ENCODE results near the gene MTG2. TPM values are rescaled to one million over a fixed set of nuclear protein-coding genes. Genes with fewer than 3 reads are reported as not detected.
"Not testable (repeated sequence)": the region's sequence is repeated elsewhere in the genome, so short reads cannot be mapped to it uniquely, and the experiment has no call there.

Gene MTG2
- total RNA-seq, 1 donor from 2014 or later: 17.5 TPM

DNA sequence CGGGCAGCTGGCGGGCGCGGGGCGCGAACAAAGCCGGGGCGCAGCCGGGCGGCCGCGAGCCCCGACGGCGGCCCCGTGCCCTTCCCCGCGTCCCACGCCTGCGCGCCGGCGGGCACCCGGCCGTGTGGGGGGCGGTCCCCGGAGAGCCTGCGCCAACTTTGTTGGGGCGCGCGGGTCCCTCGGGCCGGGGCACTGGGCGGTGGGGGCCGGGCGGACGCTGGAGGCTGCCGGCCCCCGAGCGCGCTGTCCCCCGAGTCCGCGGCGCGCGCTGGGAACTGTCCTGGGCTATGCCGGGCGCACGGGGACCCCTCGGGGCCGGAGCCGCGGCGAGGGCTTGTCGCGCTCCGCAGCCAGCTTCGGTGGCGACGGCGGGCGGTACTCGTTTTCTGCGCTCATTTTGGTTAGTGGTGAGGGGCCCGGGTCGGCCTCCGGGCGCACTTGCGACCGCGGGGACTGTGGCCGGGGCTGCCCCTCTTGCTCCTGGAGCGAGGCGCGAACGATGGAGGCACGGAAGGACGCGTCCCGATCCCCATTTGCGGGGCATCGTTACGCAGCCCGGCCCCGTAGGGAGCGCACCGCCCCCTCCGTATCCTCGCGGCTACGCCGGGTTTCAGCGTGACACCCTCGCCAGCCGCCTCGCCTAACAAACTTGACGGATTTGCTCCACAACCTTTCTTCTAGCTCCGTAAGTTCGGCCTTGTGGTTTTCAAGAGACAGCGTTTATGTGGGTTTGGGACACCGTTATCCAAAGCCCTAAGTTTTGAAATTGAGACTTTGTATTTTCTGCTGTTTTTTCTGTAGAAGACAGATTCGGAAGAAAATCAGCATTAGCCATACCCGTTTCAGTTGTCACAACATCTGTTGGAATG is 38.6 kb upstream of the MTG2 start:
- no peak for FAIRE-seq
- peak; percentile 55 to 65 for DNase-seq (ENCODE audit: low spot score in 2 of 2)

DNA sequence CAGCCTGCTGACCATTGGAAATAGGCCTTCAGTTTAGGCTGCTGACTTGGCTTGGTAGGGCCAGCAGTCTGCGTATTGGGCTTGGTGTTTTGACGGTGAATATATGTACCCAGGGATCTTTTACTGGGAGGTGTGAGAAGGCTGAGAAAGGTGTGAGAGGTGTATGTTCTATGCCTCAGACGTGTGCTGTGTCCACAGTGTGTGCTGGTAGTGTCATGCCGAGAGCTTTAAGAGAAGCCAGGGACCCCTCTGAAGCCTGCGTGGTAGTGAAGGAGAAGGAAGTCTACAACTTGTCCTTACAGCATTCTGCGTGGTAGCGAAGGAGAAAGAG is 37.2 kb upstream of the MTG2 start:
- FAIRE-seq: no peak
- DNase-seq (ENCODE audit: low spot score in 2 of 2): no peak

- DNase-seq (ENCODE audit: low spot score in 2 of 2) (no peak), FAIRE-seq (no peak)
Measured at GRCh38 chr20:62146019-62146755, 36.6 kb upstream of the MTG2 start.

DNA sequence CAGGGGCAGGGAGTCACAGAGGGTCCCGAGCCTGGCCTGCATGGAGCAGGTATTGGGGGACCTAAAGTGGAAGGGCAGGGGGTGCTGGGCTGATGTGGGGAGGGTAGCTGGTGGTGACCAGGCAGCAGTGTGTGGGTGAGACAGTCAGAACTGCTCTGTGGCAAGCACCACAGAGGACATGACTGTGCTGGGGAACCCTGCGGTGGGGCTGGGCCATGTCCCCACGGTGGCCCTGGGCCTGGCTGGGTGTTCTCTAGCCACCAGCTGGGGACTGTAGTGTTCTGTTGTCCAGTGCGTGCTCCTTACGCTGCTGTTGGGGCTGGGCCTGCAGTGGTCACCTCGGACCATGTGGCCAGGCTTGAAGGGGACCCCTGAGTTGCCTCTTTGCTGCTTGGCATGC is 35.7 kb upstream of the MTG2 start:
- no peak for FAIRE-seq
- DNase-seq (ENCODE audit: low spot score in 2 of 2): no peak

- no peak for DNase-seq (ENCODE audit: low spot score in 2 of 2)
- FAIRE-seq: no peak
Measured at GRCh38 chr20:62147528-62147927, 35.3 kb upstream of the MTG2 start.

DNA sequence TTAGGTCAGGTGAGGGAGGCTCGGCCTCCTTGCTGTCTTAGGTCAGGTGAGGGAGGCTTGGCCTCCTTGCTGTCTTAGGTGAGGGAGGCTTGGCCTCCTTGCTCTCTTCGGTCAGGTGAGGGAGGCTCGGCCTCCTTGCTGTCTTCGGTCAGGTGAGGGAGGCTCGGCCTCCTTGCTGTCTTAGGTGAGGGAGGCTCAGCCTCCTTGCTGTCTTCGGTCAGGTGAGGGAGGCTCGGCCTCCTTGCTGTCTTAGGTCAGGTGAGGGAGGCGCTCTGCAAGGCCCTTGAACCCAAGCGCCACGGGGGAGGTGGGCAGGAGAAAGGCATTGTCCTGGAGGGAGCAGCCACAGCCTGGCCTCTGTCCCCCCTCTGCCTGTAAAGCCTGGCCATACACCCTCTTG is 34.4 kb upstream of the MTG2 start:
- not testable (repeated sequence) for DNase-seq (ENCODE audit: low spot score in 2 of 2); FAIRE-seq

DNA sequence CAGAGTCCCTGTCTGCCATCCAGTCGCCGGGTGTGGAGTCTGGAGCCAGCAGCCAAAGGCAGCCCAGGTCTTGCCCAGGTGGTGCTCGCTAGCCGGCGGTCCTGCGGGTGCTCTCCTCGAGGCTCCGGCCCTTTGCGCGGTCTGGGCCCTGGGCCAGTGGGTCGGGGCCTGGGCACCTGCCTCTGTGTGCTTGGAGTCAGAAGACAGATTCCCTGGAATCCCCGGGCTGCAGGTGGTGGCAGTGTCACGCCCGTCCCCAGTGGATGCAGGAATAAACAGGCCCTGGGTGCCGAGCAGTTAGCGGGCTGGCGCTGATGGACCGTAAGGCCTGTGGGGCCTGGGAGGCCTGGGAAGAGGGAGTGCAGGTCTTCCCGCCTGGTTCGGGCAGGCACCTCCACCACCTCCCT is 33.9 kb upstream of the MTG2 start:
- FAIRE-seq: no peak
- DNase-seq (ENCODE audit: low spot score in 2 of 2): no peak

DNA sequence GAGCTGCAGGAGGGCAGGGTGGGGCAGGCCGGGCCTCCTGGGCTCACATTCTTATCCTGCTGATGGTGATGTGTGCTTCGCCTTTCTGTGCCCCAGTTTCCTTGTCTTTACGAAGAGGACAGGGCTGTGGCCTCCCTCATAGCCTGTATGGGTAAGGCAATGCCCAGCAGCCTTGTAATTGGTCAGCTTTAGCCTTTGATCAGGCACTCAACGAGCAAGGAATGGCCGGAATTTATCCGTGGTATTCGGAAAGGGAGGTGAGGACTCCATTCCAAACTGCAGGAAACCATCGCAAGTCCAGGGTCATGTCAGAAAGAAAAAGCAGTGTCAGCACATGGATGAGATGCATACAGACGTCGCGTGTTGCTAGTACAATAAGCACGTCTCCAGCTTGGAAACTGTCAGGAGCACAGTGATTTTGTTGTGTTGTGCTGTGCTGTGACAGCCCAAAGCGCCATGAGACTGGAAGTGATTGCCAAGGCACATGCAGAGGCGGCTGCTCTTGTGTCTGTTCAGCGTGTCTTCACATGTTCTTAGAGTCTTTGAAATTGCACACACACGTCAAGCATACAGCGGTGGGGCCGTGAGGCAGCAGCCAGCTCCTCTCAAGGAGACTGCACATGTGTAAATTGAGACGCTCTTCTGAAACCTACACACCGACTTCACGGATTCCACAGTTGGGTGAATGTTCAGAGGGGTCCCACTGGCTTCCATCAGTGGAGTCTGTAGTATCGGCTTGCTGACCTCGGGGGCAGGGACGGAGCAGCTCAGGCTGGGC is 33.1 kb upstream of the MTG2 start:
- DNase-seq (ENCODE audit: low spot score in 2 of 2) (no peak), FAIRE-seq (no peak)

- DNase-seq (ENCODE audit: low spot score in 2 of 2): no peak
- FAIRE-seq: no peak
Measured at GRCh38 chr20:62150310-62150575, 32.6 kb upstream of the MTG2 start.

GRCh38 chr20:62151225-62151624 is 31.6 kb upstream of the MTG2 start:
- FAIRE-seq (no peak), DNase-seq (ENCODE audit: low spot score in 2 of 2) (no peak)

GRCh38 chr20:62151835-62152364 is 30.9 kb upstream of the MTG2 start:
- DNase-seq (ENCODE audit: low spot score in 2 of 2): no peak
- FAIRE-seq: no peak

DNA sequence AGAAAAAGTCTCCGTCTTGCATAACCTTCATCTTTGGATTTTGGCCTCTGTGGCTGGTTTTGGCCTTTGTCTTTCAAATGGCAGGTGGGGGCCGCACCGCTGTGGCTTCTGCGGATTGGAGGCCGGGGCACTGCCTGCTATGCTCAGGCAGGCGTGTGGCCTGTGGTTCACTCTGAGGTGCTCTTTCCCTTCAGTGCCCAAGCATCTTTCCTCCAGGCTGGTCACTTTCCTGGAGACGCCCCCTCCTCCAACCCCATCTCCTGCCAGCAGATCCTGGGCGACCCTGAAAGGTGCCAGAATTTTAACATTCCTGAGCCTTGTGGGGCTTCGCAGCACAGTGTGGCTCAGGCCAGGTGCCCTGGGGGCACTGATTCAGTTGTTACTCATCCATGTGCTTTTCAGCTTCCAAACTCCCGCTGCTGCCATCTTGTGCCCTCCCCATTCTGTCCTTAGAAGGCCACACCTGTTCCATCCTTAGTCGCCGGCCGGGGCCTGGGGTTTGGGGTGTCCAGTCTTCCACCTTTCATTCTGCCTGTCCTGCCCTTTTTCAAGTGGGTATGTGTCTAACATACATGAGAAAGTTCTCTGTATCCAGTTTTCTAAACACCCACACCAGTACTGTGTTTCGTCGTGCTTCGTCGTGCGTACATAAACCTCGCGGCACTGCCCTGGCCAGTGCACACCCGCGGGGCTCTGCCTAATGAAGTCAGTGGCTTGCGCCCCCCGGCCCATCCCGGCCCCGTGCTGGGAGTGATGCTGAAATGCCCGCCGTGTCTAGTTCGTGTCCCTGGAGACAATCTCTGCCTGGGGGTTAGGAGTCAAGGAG is 27.2 kb upstream of the MTG2 start:
- DNase-seq (ENCODE audit: low spot score in 2 of 2): no peak

DNA sequence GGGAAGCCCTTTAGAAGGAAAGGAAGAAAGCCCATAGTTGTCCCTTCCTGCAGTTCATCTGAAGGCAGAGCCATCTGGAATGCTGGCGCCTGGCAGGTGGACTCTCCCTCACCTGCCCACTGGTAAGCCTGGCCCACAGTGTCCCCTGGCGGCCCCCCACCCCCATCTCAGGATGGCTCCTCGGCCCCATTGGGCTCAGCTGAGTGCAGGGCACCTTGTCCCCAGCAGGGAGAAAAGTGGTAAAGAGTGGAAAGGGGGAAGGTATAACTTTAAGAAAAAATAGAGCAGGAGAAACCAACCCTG is 26.6 kb upstream of the MTG2 start:
- no peak for DNase-seq (ENCODE audit: low spot score in 2 of 2)
- FAIRE-seq: no peak

More for the DNA sequence above, 27.2 kb upstream of the MTG2 start:
- no peak for FAIRE-seq

DNA sequence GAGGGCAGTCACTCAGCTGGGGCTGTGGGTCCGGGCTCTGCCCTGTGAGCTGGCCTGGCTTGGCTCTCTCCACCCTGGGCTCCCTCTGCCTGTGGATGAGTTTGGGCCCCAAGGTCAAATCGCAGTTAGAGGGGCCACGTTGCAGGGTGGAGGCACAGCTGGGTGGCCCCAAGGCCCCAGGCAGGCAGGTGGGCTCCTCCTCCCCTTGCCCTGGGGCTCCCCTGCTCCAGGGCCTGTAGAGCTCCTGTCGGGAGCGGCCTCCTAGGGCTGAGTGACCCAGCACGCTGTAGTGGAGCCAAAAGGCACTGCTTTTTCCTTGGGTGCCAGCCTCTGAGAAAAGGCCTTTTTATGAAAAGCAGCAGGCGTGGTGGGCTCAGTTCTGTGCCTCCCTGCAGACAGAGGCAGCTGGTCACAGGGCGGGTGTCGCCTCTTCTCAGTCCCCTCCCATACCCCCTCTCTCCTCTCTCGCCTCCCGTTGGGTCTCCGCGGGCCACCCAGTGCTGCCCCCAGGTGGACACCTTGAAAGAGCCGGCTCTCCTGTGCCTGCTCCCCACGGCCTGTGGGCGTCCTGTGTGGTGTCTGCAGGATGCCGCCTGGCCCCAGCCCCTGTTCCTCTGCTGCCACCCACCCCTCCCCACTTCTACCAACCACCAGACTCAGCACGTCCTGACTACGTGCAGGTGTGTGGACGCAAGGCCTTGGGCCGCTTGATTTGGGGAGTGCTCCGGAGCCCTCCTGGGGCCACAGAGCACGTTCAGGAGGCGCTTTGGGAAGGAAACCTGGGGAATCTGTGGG is 26.0 kb upstream of the MTG2 start:
- no peak for FAIRE-seq
- peak; percentile 66 to 82 for DNase-seq (ENCODE audit: low spot score in 2 of 2)

- no peak for FAIRE-seq
Measured at GRCh38 chr20:62157387-62158087, 25.3 kb upstream of the MTG2 start.

DNA sequence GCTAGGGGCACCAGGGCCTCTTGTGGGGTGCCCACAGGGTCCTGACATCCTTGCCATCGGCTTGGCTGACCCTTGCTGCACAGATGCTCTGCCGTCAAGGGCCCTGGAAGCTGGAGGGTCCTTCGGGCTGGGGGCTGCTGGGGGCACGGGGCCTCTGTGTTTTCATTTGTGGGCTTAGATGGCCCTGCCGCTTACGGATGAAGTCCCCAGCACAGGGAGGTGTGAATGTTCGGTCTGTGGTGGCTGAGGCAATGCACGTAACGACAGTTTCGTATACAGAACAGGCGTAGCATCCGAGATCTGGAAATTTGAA is 24.8 kb upstream of the MTG2 start:
- no peak for DNase-seq (ENCODE audit: low spot score in 2 of 2)
- FAIRE-seq: no peak

More at GRCh38 chr20:62157387-62158087, 25.3 kb upstream of the MTG2 start:
- DNase-seq (ENCODE audit: low spot score in 2 of 2): no peak

DNA sequence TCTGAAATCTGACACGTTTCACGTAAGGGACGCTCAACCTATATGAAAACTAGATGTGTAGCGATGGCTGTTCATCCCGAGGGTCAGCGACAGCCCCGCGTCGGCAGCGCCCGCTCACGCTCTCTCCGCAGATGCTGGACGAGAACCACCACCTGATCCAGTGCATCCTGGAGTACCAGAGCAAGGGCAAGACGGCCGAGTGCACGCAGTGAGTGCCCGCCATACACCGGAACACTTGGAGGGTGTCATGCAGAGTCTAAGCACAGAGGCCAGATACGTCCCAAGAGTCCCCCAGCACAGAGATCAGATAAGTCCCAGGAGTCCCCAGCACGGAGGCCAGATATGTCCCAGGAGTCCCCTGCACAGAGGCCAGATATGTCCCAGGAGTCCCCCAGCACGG is 24.3 kb upstream of the MTG2 start:
- FAIRE-seq (no peak), DNase-seq (ENCODE audit: low spot score in 2 of 2) (no peak)

GRCh38 chr20:62159052-62159451 is 23.8 kb upstream of the MTG2 start:
- DNase-seq (ENCODE audit: low spot score in 2 of 2) (no peak), FAIRE-seq (no peak)

- no peak for FAIRE-seq
- peak in 1 of 2 donors; percentile 62 for DNase-seq (ENCODE audit: low spot score in 2 of 2)
Measured at GRCh38 chr20:62159839-62160238, 23.0 kb upstream of the MTG2 start.
